H1 (cell line): ENCODE measurements around the gene TMEM145. TPM values are rescaled to one million over a fixed set of nuclear protein-coding genes. Genes with fewer than 3 reads are reported as not detected.

ENCODE experiments used
- CTCF ChIA-PET: fragments of 300-600 bp; sonication (Branson Sonifier 250); formaldehyde crosslinking; loops from one replicate; lab custom pipeline; 2021; ENCODE audit not compliant: partially characterized antibody; lab: Charles Lee
- POLR2A ChIA-PET: fragments of 300-600 bp; sonication (Branson Sonifier 250); formaldehyde crosslinking; loops from one replicate; lab custom pipeline; 2021; ENCODE audit warnings: inconsistent platforms; ENCODE audit not compliant: partially characterized antibody; lab: Charles Lee
- DNase-seq, 2 experiments: peaks; one replicate each; pipeline versions ENCODE4 v3.0.0 to v3.0.0-alpha.2; 2010 to 2022; ENCODE audit warnings: low spot score in 2 of 2, low read depth in 1 of 2, mixed read lengths in 1 of 2
- FAIRE-seq: peaks from 2 replicates; lab custom pipeline; 2011; peaks lifted over from hg19 to GRCh38; lab: Jason Lieb, UNC
- H2AFZ ChIP-seq: 2 replicates; pipeline ENCODE4 v1.8.1; 2012; ENCODE audit warnings: low read length, inconsistent platforms
- H2AK5ac ChIP-seq: 2 replicates; pipeline ENCODE4 v1.6.1; 2013; ENCODE audit warnings: low read depth, low read length
- H2BK120ac ChIP-seq: replicated peaks from 2 replicates; pipeline ENCODE3; 2013; ENCODE audit warnings: low read depth, low read length, inconsistent platforms
- H2BK12ac ChIP-seq: 2 replicates; pipeline ENCODE4 v1.6.1; 2013; ENCODE audit warnings: low read depth, low read length
- H2BK15ac ChIP-seq: 2 replicates; pipeline ENCODE4 v1.6.1; 2013; ENCODE audit warnings: low read length
- H2BK20ac ChIP-seq: 2 replicates; pipeline ENCODE4 v1.6.1; 2013; ENCODE audit warnings: low read length
- H2BK5ac ChIP-seq: 2 replicates; pipeline ENCODE4 v1.6.1; 2013; ENCODE audit warnings: low read depth, low read length
- H3K14ac ChIP-seq: 2 replicates; pipeline ENCODE4 v1.6.1; 2013; ENCODE audit warnings: inconsistent platforms; ENCODE audit not compliant: insufficient read length
- H3K18ac ChIP-seq: 2 replicates; pipeline ENCODE4 v1.6.1; 2013; ENCODE audit warnings: low read length; ENCODE audit errors: extremely low read depth
- H3K23ac ChIP-seq: 2 replicates; pipeline ENCODE4 v1.6.1; 2013; ENCODE audit warnings: inconsistent platforms; ENCODE audit not compliant: insufficient read length
- H3K23me2 ChIP-seq: 2 replicates; pipeline ENCODE4 v1.6.1; 2013; ENCODE audit warnings: low read depth, low read length
- H3K27ac ChIP-seq: 2 replicates; pipeline ENCODE4 v1.6.1; 2011; ENCODE audit warnings: low read depth, low read length, inconsistent platforms
- H3K27me3 ChIP-seq, 4 experiments: replicated peaks in 1 of 4; 1 replicate in 1 of 4; 2 replicates in 3 of 4; pipeline versions ENCODE4 v1.6.1 to v1.8.1; 2011 to 2013; ENCODE audit warnings: low read length in 3 of 4, mild to moderate bottlenecking in 3 of 4, inconsistent platforms in 2 of 4, mixed read lengths in 2 of 4, moderate library complexity in 1 of 4; ENCODE audit not compliant: control insufficient read depth in 3 of 4, insufficient read depth in 3 of 4; ENCODE audit errors: extremely low read depth in 1 of 4
- H3K36me3 ChIP-seq, 4 experiments: 2 replicates each; pipeline versions ENCODE4 v1.6.1 to v1.8.1; 2011 to 2013; ENCODE audit warnings: mild to moderate bottlenecking in 4 of 4, low read length in 3 of 4, moderate library complexity in 2 of 4, control low read depth in 1 of 4, inconsistent platforms in 1 of 4; ENCODE audit not compliant: insufficient read depth in 4 of 4, control insufficient read depth in 2 of 4
- H3K4ac ChIP-seq: replicated peaks from 2 replicates; pipeline ENCODE3; 2013; ENCODE audit warnings: low read length, low read depth, mixed read lengths, inconsistent platforms; ENCODE audit not compliant: insufficient read length
- H3K4me1 ChIP-seq, 4 experiments: replicated peaks in 1 of 4; 1 replicate in 1 of 4; 2 replicates in 3 of 4; pipeline versions ENCODE4 v1.6.1 to v1.8.1; 2011 to 2013; ENCODE audit warnings: low read length in 3 of 4, inconsistent platforms in 2 of 4, mixed read lengths in 1 of 4; ENCODE audit not compliant: insufficient read depth in 4 of 4, control insufficient read depth in 3 of 4
- H3K4me2 ChIP-seq, 2 experiments: 2 replicates each; pipeline versions ENCODE4 v1.6.1 to v1.8.1; 2011 to 2013; ENCODE audit warnings: low read depth in 2 of 2, low read length in 2 of 2, control low read depth in 1 of 2, inconsistent platforms in 1 of 2, mild to moderate bottlenecking in 1 of 2; ENCODE audit not compliant: insufficient read depth in 1 of 2
- H3K4me3 ChIP-seq, 4 experiments: fragments of 200-600, 300-600 bp in 1 of 4; sonication (generic), shearing (Covaris generic), sonication (Bioruptor Twin) in 1 of 4; 2 replicates each; pipeline versions ENCODE4 v1.5.1 to v1.8.1; 2011 to 2016; ENCODE audit warnings: low read length in 4 of 4, low read depth in 3 of 4, control low read depth in 2 of 4, inconsistent platforms in 2 of 4, mild to moderate bottlenecking in 2 of 4, mixed read lengths in 1 of 4, moderate library complexity in 1 of 4; ENCODE audit not compliant: insufficient read depth in 2 of 4; ENCODE audit errors: extremely low read depth in 1 of 4
- H3K56ac ChIP-seq: replicated peaks from 2 replicates; pipeline ENCODE3; 2013; ENCODE audit warnings: low read depth, mild to moderate bottlenecking, mixed read lengths, low read length, inconsistent platforms; ENCODE audit not compliant: insufficient read length
- H3K79me1 ChIP-seq: 2 replicates; pipeline ENCODE4 v1.6.1; 2013; ENCODE audit warnings: low read depth, low read length, control low read depth
- H3K79me2 ChIP-seq, 2 experiments: 2 replicates each; pipeline versions ENCODE4 v1.6.1 to v1.8.1; 2012 to 2013; ENCODE audit warnings: low read length in 2 of 2, mild to moderate bottlenecking in 2 of 2, inconsistent platforms in 1 of 2; ENCODE audit not compliant: insufficient read depth in 2 of 2, control insufficient read depth in 1 of 2
- H3K9ac ChIP-seq, 4 experiments: replicated peaks in 1 of 4; 1 replicate in 1 of 4; 2 replicates in 3 of 4; pipeline versions ENCODE4 v1.6.1 to v1.8.1; 2011 to 2013; ENCODE audit warnings: low read depth in 3 of 4, low read length in 3 of 4, control low read depth in 2 of 4, mild to moderate bottlenecking in 2 of 4, moderate library complexity in 2 of 4, inconsistent platforms in 1 of 4; ENCODE audit errors: extremely low read depth in 1 of 4
- H3K9me3 ChIP-seq, 2 experiments: 2 replicates each; pipeline versions ENCODE4 v1.6.1 to v1.8.1; 2012 to 2013; ENCODE audit warnings: mild to moderate bottlenecking in 2 of 2, moderate library complexity in 2 of 2, control low read depth in 1 of 2, inconsistent platforms in 1 of 2, low read depth in 1 of 2, low read length in 1 of 2, mixed read lengths in 1 of 2; ENCODE audit not compliant: insufficient read depth in 2 of 2
- H4K20me1 ChIP-seq, 2 experiments: replicated peaks in 1 of 2; 2 replicates each; pipeline versions ENCODE3 to v1.8.1; 2011 to 2013; ENCODE audit warnings: inconsistent platforms in 2 of 2, low read length in 2 of 2, mild to moderate bottlenecking in 1 of 2; ENCODE audit not compliant: insufficient read depth in 2 of 2, control insufficient read depth in 1 of 2
- H4K5ac ChIP-seq: 2 replicates; pipeline ENCODE4 v1.6.1; 2013; ENCODE audit warnings: low read length, low read depth, mixed read lengths, inconsistent platforms; ENCODE audit not compliant: insufficient read length
- H4K8ac ChIP-seq: 2 replicates; pipeline ENCODE4 v1.8.0; 2013; ENCODE audit warnings: mild to moderate bottlenecking, moderate library complexity, low read length, inconsistent platforms; ENCODE audit not compliant: insufficient read depth; ENCODE audit errors: extremely low read depth
- H4K91ac ChIP-seq: replicated peaks from 2 replicates; pipeline ENCODE3; 2013; ENCODE audit warnings: low read length, mixed read lengths, inconsistent platforms; ENCODE audit not compliant: insufficient read length
- RXRA ChIP-seq: IDR thresholded peaks from 2 replicates; pipeline ENCODE4 v1.6.1; 2011; ENCODE audit warnings: low read depth, mild to moderate bottlenecking, low read length, moderate library complexity; ENCODE audit not compliant: insufficient read depth
- WGBS, 2 experiments: shearing (Covaris generic) in 1 of 2; methylation state at CpG; one replicate each; pipeline versions ENCODE4 v1.1.6 to v1.1.7; 2013 to 2015; ENCODE audit warnings: low lambda C conversion rate in 2 of 2, mixed read lengths in 2 of 2, inconsistent platforms in 1 of 2, low coverage in 1 of 2, missing lambda C conversion rate in 1 of 2; ENCODE audit not compliant: insufficient replicate concordance in 2 of 2, insufficient coverage in 1 of 2, insufficient read length in 1 of 2; ENCODE audit errors: extremely low coverage in 1 of 2, missing lambda C conversion rate in 1 of 2; 5-methylcytosine and 5-hydroxymethylcytosine counted together
- polyA plus RNA-seq, 7 experiments: library from polyadenylated mRNA; depleted of rRNA in 3 of 7; stranded (reverse) in 5 of 7; unstranded in 2 of 7; fragments of >200 nt in 5 of 7; fragments of 200-250 nt in 2 of 7; gene quantifications; 1 replicate in 5 of 7; 2 replicates in 1 of 7; 4 replicates in 1 of 7; pipeline versions ENCODE4 v1.2.1 to v1.2.3, GENCODE V29; 2011 to 2013; ENCODE audit warnings: missing spikeins in 2 of 7, mixed read lengths in 2 of 7
- total RNA-seq: library from RNA; stranded (reverse); fragmentation: NEBNext Ultra II Directional; extraction: Animal tissue kit (Norgen Biotek cat#: 25700); gene quantifications from 2 replicates; pipeline ENCODE4 v1.2.1, GENCODE V29; 2021

TMEM145 gene
- total and polyA plus RNA-seq, 2 of the 8 experiments (the other 6 are each of a cell fraction or from before 2014, with no cell fraction given): 2.3 to 4.7 TPM

- FAIRE-seq: no peak
- no peak for TF ChIP-seq RXRA
These were observed 6.5 kb upstream of the TMEM145 start for GRCh38 chr19:42306646-42307045.

More at GRCh38 chr19:42306646-42307045, 6.5 kb upstream of the TMEM145 start:
- H2BK12ac ChIP-seq: peak overlapping the region; percentile 81; the same call in 1 of the 2 replicates
- no peaks in the 10 kb centered on the region for H3K27me3 ChIP-seq
- peaks cover 0 to 2% of the 10 kb centered on the region in 2 experiments; a peak in 1 of 4 replicates for H3K79me2 ChIP-seq
- no peak overlapping the region for H2BK15ac ChIP-seq
- ChIA-PET POLR2A (interaction anchor here (0.9 to 1.6 kb wide), 3 partner anchors 8 to 17 kb away, joined by 5 to 7 read pairs (median 6); no protein-coding TSS in a partner anchor), CTCF (interaction anchor here (2.1 kb wide), 3 partner anchors 11 to 61 kb away, joined by 4 to 14 read pairs (median 6); no protein-coding TSS in a partner anchor)
- no peaks in the 10 kb centered on the region for H4K20me1 ChIP-seq
- no peak overlapping the region for H3K14ac ChIP-seq
- H3K36me3 ChIP-seq: no peaks in the 10 kb centered on the region
- H3K9me3 ChIP-seq: no peaks in the 10 kb centered on the region
- no peak overlapping the region for H2BK120ac ChIP-seq
- no peak overlapping the region for H3K4me3 ChIP-seq
- WGBS, 2 experiments: 87% methylated on average over 22 of the region's 22 CpGs; no CpG with 5 or more reads in 1 of the 2 experiments
- H3K4me2 ChIP-seq: no peak overlapping the region
- H3K79me1 ChIP-seq: no peaks in the 10 kb centered on the region
- peak in 1 of 2 experiments; percentile 59 for DNase-seq
- no peak overlapping the region for H3K27ac ChIP-seq
- 0 out of 2 replicates have a peak overlapping the region, but pooled peaks have one; percentile 65 for H2AK5ac ChIP-seq
- H3K23ac ChIP-seq: no peak overlapping the region
- no peak overlapping the region for H3K4ac ChIP-seq
- no peak overlapping the region for H3K9ac ChIP-seq
- no peak overlapping the region for H2BK20ac ChIP-seq
- no peak overlapping the region for H2AFZ ChIP-seq
- H3K23me2 ChIP-seq: peaks cover 4% of the 10 kb centered on the region; the same call in 1 of the 2 replicates
- H2BK5ac ChIP-seq: peak overlapping the region; percentile 49; the same call in 1 of the 2 replicates
- H3K56ac ChIP-seq: no peak overlapping the region
- H4K5ac ChIP-seq: no peak overlapping the region
- H4K8ac ChIP-seq: peak overlapping the region; percentile 29; the same call in 1 of the 2 replicates
- H3K18ac ChIP-seq: 0 out of 2 replicates have a peak overlapping the region, but pooled peaks have one; percentile 15
- H4K91ac ChIP-seq: no peak overlapping the region
- peaks cover 0 to 12% (median 7%) of the 10 kb centered on the region in 4 experiments; a peak in 3 of 7 replicates for H3K4me1 ChIP-seq
